HepG2 (cell line): ENCODE measurements around the gene DNAAF3. TPM values are rescaled to one million over a fixed set of nuclear protein-coding genes. Genes with fewer than 3 reads are reported as not detected.

Experiments used
- DRAP1 ChIP-seq: IDR thresholded peaks from 2 replicates; pipeline ENCODE4 v1.6.1; 2016; ENCODE audit warnings: missing genetic modification reagents, missing compliant biosample characterization
- GLI4 ChIP-seq: sonication (generic); formaldehyde crosslinking; IDR thresholded peaks from 2 replicates; pipeline ENCODE4 v1.5.1; 2020; ENCODE audit warnings: missing genetic modification reagents, mild to moderate bottlenecking, moderate library complexity, borderline replicate concordance
- HES4 ChIP-seq: sonication (generic); formaldehyde crosslinking; IDR thresholded peaks from 2 replicates; pipeline ENCODE4 v1.9.0; 2021; ENCODE audit warnings: mild to moderate bottlenecking, missing genetic modification reagents, borderline replicate concordance
- HMGXB3 ChIP-seq: sonication (generic); formaldehyde crosslinking; IDR thresholded peaks from 2 replicates; pipeline ENCODE4 v1.4.0; 2020; ENCODE audit warnings: missing genetic modification reagents, borderline replicate concordance
- IKZF1 ChIP-seq: fragments of 450-650 bp; IDR thresholded peaks from 2 replicates; pipeline ENCODE4 v1.7.1; 2016
- ISL2 ChIP-seq: sonication (generic); formaldehyde crosslinking; IDR thresholded peaks from 2 replicates; pipeline ENCODE4 v1.5.0; 2020; ENCODE audit warnings: missing genetic modification reagents
- KDM6A ChIP-seq: IDR thresholded peaks from 2 replicates; pipeline ENCODE4 v1.6.1; 2016; ENCODE audit warnings: low read depth
- MAFF ChIP-seq: IDR thresholded peaks from 2 replicates; pipeline ENCODE4 v1.6.1; 2011; ENCODE audit warnings: low read depth, low read length, improper control_type of control experiment
- MEIS1 ChIP-seq: sonication (generic); formaldehyde crosslinking; IDR thresholded peaks from 2 replicates; pipeline ENCODE4 v1.9.0; 2021; ENCODE audit warnings: mild to moderate bottlenecking, missing genetic modification reagents, moderate library complexity, borderline replicate concordance
- MIER3 ChIP-seq: IDR thresholded peaks from 2 replicates; pipeline ENCODE4 v1.6.1; 2016; ENCODE audit warnings: missing compliant biosample characterization, borderline replicate concordance
- NFRKB ChIP-seq: fragments of 450-650 bp; IDR thresholded peaks from 2 replicates; pipeline ENCODE4 v1.6.1; 2017
- ONECUT2 ChIP-seq: sonication (generic); formaldehyde crosslinking; IDR thresholded peaks from 2 replicates; pipeline ENCODE4 v1.4.0; 2020; ENCODE audit warnings: missing genetic modification reagents
- PRDM10 ChIP-seq: sonication (generic); formaldehyde crosslinking; IDR thresholded peaks from 2 replicates; pipeline ENCODE4 v1.4.0; 2020; ENCODE audit warnings: low read depth, missing genetic modification reagents
- RBAK ChIP-seq: sonication (generic); formaldehyde crosslinking; IDR thresholded peaks from 2 replicates; pipeline ENCODE4 v1.5.1; 2020; ENCODE audit warnings: mild to moderate bottlenecking, missing genetic modification reagents
- SNRNP70 ChIP-seq: fragments of 200-400 bp; formaldehyde crosslinking; IDR thresholded peaks from 2 replicates; pipeline ENCODE4 v1.6.1; 2017; ENCODE audit warnings: mild to moderate bottlenecking, low read depth, low read length, moderate library complexity
- ZBTB44 ChIP-seq: sonication (generic); formaldehyde crosslinking; IDR thresholded peaks from 2 replicates; pipeline ENCODE4 v1.4.0; 2020; ENCODE audit warnings: missing genetic modification reagents
- ZNF143 ChIP-seq: sonication (generic); formaldehyde crosslinking; IDR thresholded peaks from 2 replicates; pipeline ENCODE4 v1.4.0; 2020; ENCODE audit warnings: missing genetic modification reagents
- ZNF501 ChIP-seq: sonication (generic); formaldehyde crosslinking; IDR thresholded peaks from 2 replicates; pipeline ENCODE4 v1.5.1; 2020; ENCODE audit warnings: mild to moderate bottlenecking, moderate library complexity, missing genetic modification reagents
- ZNF569 ChIP-seq: sonication (generic); formaldehyde crosslinking; IDR thresholded peaks from 2 replicates; pipeline ENCODE4 v1.5.0; 2020; ENCODE audit warnings: mild to moderate bottlenecking, missing genetic modification reagents, moderate library complexity, borderline replicate concordance
- ZNF577 ChIP-seq: sonication (generic); formaldehyde crosslinking; IDR thresholded peaks from 2 replicates; pipeline ENCODE4 v1.4.0; 2020; ENCODE audit warnings: mild to moderate bottlenecking, low read depth, missing genetic modification reagents, borderline replicate concordance
- ZNF746 ChIP-seq: sonication (generic); formaldehyde crosslinking; IDR thresholded peaks from 2 replicates; pipeline ENCODE4 v1.8.0; 2022; ENCODE audit warnings: mild to moderate bottlenecking, missing genetic modification reagents
- polyA plus RNA-seq, 8 experiments: library from polyadenylated mRNA; depleted of rRNA in 3 of 8; stranded (reverse) in 7 of 8; unstranded in 1 of 8; fragments of >200 nt; fragmentation: Illumina TruSeq in 4 of 8; extraction: Trizol in 4 of 8; gene quantifications; 2 replicates each; pipeline versions ENCODE4 v1.2.1 to v1.2.3, GENCODE V29; 2011 to 2016; ENCODE audit warnings: low read depth in 4 of 8, missing spikeins in 1 of 8, mixed read lengths in 1 of 8; ENCODE audit not compliant: insufficient read depth in 1 of 8
- total RNA-seq, 5 experiments: library from RNA; depleted of rRNA; stranded (reverse); fragments of >200 nt; fragmentation: Illumina TruSeq; extraction: Trizol; gene quantifications; 2 replicates each; pipeline ENCODE4 v1.2.3, GENCODE V29; 2016; ENCODE audit warnings: low read depth in 1 of 5

DNAAF3 gene
- total and polyA plus RNA-seq, 2 of the 13 experiments (the other 11 are each of a cell fraction or from before 2014, with no cell fraction given), result 0.30 to 0.40 TPM

GRCh38 chr19:55178781-55179599, 12.6 kb upstream of the DNAAF3 start (continued):
- no peak for TF ChIP-seq HMGXB3 (CRISPR knock-in tag)
- no peak for TF ChIP-seq ZNF577
- TF ChIP-seq IKZF1, result no peak
- TF ChIP-seq HES4 (CRISPR knock-in tag), result 0 out of 2 replicates have a peak, but pooled peaks have one; percentile 8
- TF ChIP-seq ONECUT2 (CRISPR knock-in tag), result no peak
- no peak for TF ChIP-seq RBAK (CRISPR knock-in tag)
- TF ChIP-seq ZNF143 (CRISPR knock-in tag), result peak; percentile 99
- TF ChIP-seq MEIS1 (CRISPR knock-in tag), result no peak
- no peak for TF ChIP-seq PRDM10 (CRISPR knock-in tag)
- no peak for TF ChIP-seq ISL2
- no peak for TF ChIP-seq KDM6A (CRISPR knock-in tag)
- no peak for TF ChIP-seq DRAP1 (CRISPR knock-in tag)
- no peak for TF ChIP-seq GLI4 (CRISPR knock-in tag)
- no peak for TF ChIP-seq SNRNP70
- TF ChIP-seq NFRKB, result no peak
- no peak; the same call in 1 of the 2 replicates for TF ChIP-seq ZNF501 (CRISPR knock-in tag)
- no peak for TF ChIP-seq ZNF746 (CRISPR knock-in tag)
- TF ChIP-seq MAFF, result no peak
- TF ChIP-seq ZNF569 (CRISPR knock-in tag), result no peak
- no peak for TF ChIP-seq ZBTB44 (CRISPR knock-in tag)
- TF ChIP-seq MIER3 (CRISPR knock-in tag), result no peak
